ENCODE measurements around the gene POR.

The POR gene

DNA sequence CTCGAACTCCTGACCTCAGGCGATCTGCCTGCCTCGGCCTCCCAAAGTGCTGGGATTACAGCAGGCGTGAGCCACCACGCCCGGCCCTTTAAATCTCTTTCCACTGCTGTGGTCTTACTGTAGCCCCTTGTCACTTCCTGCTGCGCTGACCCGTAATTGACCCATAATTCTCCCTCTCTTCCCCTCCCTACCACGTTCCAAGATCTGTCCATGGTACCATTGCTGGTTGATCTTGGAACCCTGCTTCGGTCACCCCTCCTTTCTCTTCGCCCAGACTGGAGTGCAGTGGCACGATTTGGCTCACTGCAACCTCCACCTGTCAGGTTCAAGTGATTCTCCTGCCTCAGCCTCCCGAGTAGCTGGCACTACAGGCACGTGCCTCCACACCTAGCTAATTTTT, 6.5 kb downstream of the POR start:
- TF ChIP-seq, protein P1, sequence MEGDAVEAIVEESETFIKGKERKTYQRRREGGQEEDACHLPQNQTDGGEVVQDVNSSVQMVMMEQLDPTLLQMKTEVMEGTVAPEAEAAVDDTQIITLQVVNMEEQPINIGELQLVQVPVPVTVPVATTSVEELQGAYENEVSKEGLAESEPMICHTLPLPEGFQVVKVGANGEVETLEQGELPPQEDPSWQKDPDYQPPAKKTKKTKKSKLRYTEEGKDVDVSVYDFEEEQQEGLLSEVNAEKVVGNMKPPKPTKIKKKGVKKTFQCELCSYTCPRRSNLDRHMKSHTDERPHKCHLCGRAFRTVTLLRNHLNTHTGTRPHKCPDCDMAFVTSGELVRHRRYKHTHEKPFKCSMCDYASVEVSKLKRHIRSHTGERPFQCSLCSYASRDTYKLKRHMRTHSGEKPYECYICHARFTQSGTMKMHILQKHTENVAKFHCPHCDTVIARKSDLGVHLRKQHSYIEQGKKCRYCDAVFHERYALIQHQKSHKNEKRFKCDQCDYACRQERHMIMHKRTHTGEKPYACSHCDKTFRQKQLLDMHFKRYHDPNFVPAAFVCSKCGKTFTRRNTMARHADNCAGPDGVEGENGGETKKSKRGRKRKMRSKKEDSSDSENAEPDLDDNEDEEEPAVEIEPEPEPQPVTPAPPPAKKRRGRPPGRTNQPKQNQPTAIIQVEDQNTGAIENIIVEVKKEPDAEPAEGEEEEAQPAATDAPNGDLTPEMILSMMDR (IDR thresholded peaks at IDR 0.05), result no peak

DNA sequence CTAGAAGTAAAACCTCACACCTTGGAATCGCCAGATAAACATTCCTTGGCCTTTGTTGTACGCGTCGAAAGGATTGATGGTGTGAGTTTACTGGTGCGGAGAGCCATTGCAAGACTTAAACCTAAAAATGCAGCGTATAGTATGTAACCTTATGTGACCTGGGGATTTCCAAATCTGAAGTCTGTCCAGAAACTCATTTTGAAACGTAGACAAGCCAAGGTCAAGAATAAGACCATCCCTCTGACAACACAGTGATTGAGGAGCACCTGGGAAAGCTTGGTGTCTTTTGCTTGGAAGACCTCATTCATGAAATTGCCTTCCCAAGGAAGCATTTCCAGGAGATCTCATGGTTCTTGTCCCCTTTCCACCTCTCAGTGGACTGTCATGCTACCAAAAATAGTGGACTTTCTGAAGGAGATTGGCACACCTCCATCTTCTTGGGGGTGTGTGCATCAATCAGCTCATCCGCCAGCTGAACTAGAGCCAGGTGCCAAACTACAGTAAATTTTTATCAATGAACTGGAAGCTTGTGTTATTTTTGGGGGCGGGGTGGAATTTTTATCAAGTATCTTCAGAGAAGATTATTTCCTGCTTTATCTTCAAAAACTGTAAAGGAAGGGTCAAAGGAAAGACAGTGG, 8.1 kb downstream of the POR start:
- TF ChIP-seq, protein P1 (IDR thresholded peaks at IDR 0.05), result no peak

DNA sequence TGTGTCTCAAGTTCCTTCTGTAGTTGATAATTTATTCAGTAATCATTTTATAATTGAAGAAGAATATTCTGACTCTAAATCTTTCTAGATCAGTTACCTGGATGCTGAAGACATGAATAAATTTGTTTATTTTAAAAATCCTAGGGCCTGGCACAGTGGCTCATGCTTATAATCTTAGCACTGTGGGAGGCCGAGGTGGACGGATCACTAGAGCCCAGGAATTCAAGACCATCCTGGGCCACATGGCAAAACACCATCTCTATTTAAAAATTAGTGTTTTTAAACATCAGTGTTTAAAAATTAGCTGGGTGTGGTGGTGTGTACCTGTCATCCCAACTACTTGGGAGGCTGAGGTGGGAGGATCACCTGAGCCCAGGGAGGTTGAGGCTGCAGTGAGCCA, 9.3 kb downstream of the POR start:
- TF ChIP-seq, protein P1 (IDR thresholded peaks at IDR 0.05), result no peak

DNA sequence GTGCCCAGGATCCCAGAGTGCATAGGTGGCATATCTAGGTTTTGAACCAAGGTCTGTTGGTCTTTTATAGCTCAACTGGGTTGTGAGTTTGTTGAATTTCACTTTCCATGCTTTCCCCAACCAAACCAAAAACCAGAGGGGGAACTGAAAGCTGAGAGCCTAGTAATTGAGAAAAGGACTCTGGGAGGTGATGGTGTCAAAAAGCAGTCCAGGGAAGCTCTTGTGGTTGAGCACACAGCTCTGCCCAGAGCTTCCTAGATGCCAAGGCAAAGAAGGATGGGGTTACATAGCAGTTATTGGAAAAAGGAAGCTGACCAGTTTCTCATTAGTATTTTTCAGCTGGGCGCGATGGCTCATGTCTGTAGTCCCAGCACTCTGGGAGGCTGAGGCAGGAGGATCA, 9.9 kb downstream of the POR start:
- TF ChIP-seq, protein P1 (IDR thresholded peaks at IDR 0.05), result no peak

DNA sequence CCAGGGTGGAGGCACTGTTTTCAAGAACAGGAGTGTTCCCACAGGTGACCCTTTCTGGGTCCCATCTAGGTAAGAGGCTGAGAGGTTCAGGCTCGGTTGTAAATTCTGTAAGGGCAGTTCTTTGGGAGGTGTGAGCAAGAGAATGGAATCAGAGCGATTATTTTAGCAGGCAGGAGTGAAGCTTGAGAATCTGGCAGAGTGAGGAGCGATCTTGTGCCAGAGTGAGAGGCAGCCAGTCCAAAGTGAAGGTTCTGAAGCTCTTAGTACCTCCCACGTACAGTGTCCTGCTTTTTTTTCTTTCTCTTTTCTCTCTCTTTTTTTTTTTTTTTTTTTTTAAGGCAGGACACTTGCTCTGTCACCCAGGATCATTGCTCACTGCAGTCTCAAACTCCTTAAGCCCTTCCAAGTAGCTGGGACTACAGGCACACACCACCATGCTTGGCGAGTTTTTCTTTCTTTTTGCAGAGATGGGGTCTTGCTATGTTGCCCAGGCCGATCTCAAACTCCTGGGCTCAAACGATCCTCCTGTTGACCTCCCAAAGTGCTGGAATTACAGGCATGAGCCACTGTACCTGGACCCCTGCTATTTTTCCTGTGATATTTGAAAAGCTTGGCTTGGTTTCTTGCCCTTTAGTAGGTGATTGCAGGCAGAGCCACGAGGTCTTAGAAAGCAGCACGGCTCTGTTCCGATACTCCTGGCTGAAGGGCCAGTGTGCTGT, 10.9 kb downstream of the POR start:
- TF ChIP-seq, protein P1 (IDR thresholded peaks at IDR 0.05), result no peak

DNA sequence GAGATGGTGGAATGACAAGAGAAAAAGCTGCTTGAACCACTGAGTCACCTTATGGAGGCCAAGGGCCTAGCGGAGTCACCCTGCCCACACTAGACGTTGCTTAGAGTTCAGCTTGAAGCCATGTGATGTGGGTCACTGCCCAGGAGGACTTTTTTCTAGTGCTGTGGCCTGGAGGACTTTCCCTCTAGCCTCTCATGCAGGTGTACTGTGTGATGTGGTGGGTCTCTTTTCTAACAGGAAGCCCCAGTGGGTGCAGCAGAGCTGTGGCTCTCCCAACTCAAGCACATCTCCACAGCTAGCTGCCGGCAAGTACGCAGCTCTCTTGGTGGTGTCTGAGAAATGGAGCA, 13.6 kb downstream of the POR start:
- TF ChIP-seq, protein P1 (IDR thresholded peaks at IDR 0.05), result no peak

DNA sequence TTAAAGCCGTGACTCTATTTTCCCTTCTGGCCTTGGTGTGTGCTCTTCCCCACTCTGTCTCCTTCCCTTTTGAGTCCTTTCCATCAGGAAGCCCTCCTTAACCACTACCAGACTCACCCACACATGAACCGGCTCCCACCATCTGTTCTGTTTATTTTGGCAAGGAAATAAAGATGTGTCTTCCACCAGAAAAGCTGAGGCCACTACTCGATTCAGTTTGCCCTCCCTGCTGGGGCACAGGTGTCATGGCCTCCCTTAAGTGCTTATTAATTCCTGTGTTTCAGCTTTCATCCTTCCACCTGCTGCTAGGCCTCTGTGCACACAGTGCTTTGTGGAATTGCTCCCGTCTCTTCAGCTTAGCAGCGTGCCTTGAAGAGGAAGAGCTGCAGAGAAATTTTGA, 16.7 kb downstream of the POR start:
- TF ChIP-seq, protein P1 (IDR thresholded peaks at IDR 0.05), result no peak

All from LNCAP (cell line).